ENCODE results near the gene CD37. TPM values are rescaled to one million over a fixed set of nuclear protein-coding genes. Genes with fewer than 3 reads are reported as not detected.

CD37 gene
- total and polyA plus RNA-seq, 5 donors from 2014 or later: 149 to 351 (median 168) TPM

DNA sequence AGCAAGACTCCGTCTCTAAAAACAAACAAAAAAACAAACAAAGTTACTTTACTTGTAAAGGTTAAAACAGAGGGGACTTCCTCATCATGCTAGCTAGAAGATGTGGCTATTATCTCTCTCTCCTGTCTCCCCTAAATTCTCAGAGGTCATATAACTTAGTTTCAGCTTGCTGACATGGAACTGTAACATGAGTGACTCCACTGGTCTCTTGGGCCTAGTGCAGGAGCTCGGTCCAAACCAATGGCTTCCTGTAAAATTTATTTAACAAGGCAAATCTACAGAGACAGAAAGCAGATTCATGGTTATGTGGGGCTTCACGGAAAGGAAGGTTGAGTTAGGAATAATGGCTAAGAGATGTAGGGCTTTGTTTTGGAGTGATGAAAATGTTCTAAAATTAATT, 43.3 kb downstream of the CD37 start:
- no peaks in the 10 kb centered on the region for H3K4me1 Mint-ChIP-seq
- Histone ChIP-seq H3K4me1 (ENCODE audit: control insufficient read depth, insufficient read depth, low read length, poor library complexity, severe bottlenecking) (no peaks in the 10 kb centered on the region), H3K9me3 (ENCODE audit: control insufficient read depth in 2 of 2, low read length in 2 of 2) (peaks cover 8 to 9% of the 10 kb centered on the region in 2 experiments), H3K27me3 (ENCODE audit: control insufficient read depth, insufficient read depth, low read length) (peaks cover 3% of the 10 kb centered on the region), H3K4me3 (ENCODE audit: low read depth, low read length) (no peak overlapping the region), H3K36me3 (ENCODE audit: control insufficient read depth, insufficient read depth, low read length) (no peaks in the 10 kb centered on the region), H3K27ac (ENCODE audit: insufficient read depth, low read length, poor library complexity, severe bottlenecking) (no peak overlapping the region)
- DNase-seq (no peak), ATAC-seq (ENCODE audit: low read depth in 2 of 2) (no peak)
- H3K36me3 Mint-ChIP-seq: peaks cover 4% of the 10 kb centered on the region
- H3K27ac Mint-ChIP-seq: no peak overlapping the region
- peaks cover 0 to 8% (median 4%) of the 10 kb centered on the region in 7 donors for H3K9me3 Mint-ChIP-seq
- H3K27me3 Mint-ChIP-seq: peaks cover 25% of the 10 kb centered on the region
- no peak overlapping the region for H3K4me3 Mint-ChIP-seq

DNA sequence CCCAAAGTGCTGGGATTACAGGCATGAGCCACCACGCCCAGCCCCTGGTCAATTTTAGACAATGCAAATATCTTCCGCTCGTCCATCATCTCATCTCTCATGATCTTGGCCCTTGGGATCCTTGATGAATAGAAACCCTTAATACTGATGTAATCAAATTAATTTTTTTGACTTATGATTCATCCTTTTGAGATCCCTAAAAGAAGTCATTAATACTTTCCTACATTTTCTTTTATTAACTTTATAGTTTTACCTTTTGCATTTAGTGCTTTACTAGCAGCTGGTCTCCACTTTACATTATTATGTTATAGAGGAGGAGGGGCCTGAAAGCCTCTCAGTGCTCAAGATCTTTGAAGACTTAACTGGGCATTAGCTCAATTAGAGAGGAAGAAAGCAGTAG, 45.2 kb downstream of the CD37 start:
- H3K4me1 ChIP-seq (ENCODE audit: control insufficient read depth, insufficient read depth, low read length, poor library complexity, severe bottlenecking): no peaks in the 10 kb centered on the region
- Mint-ChIP-seq H3K4me3 (no peak overlapping the region), H3K4me1 (peaks cover 0 to 4% (median 0%) of the 10 kb centered on the region in 4 donors), H3K27ac (no peak overlapping the region), H3K36me3 (peaks cover 4% of the 10 kb centered on the region), H3K9me3 (peaks cover 0 to 8% (median 4%) of the 10 kb centered on the region in 7 donors), H3K27me3 (peaks cover 23% of the 10 kb centered on the region)
- DNase-seq (no peak), ATAC-seq (ENCODE audit: low read depth in 2 of 2) (no peak)
- peaks cover 8 to 9% of the 10 kb centered on the region in 2 experiments for H3K9me3 ChIP-seq (ENCODE audit: control insufficient read depth in 2 of 2, low read length in 2 of 2)
- H3K36me3 ChIP-seq (ENCODE audit: control insufficient read depth, insufficient read depth, low read length): no peaks in the 10 kb centered on the region
- H3K4me3 ChIP-seq (ENCODE audit: low read depth, low read length): no peak overlapping the region
- H3K27me3 ChIP-seq (ENCODE audit: control insufficient read depth, insufficient read depth, low read length): peaks cover 5% of the 10 kb centered on the region
- no peak overlapping the region for H3K27ac ChIP-seq (ENCODE audit: insufficient read depth, low read length, poor library complexity, severe bottlenecking)

- peaks cover 5% of the 10 kb centered on the region for H3K27me3 ChIP-seq (ENCODE audit: control insufficient read depth, insufficient read depth, low read length)
- peaks cover 8 to 9% of the 10 kb centered on the region in 2 experiments for H3K9me3 ChIP-seq (ENCODE audit: control insufficient read depth in 2 of 2, low read length in 2 of 2)
- Mint-ChIP-seq H3K4me1 (peaks cover 0 to 4% (median 2%) of the 10 kb centered on the region in 4 donors), H3K9me3 (peaks cover 0 to 8% (median 4%) of the 10 kb centered on the region in 7 donors), H3K36me3 (peaks cover 4% of the 10 kb centered on the region), H3K4me3 (no peak overlapping the region), H3K27me3 (peaks cover 10% of the 10 kb centered on the region), H3K27ac (no peak overlapping the region)
- DNase-seq (no peak), ATAC-seq (ENCODE audit: low read depth in 2 of 2) (no peak)
- H3K36me3 ChIP-seq (ENCODE audit: control insufficient read depth, insufficient read depth, low read length): no peaks in the 10 kb centered on the region
- no peak overlapping the region for H3K4me3 ChIP-seq (ENCODE audit: low read depth, low read length)
- H3K27ac ChIP-seq (ENCODE audit: insufficient read depth, low read length, poor library complexity, severe bottlenecking): no peak overlapping the region
- no peaks in the 10 kb centered on the region for H3K4me1 ChIP-seq (ENCODE audit: control insufficient read depth, insufficient read depth, low read length, poor library complexity, severe bottlenecking)
Observed at GRCh38 chr19:49382639-49383038, 47.4 kb downstream of the CD37 start.

DNA sequence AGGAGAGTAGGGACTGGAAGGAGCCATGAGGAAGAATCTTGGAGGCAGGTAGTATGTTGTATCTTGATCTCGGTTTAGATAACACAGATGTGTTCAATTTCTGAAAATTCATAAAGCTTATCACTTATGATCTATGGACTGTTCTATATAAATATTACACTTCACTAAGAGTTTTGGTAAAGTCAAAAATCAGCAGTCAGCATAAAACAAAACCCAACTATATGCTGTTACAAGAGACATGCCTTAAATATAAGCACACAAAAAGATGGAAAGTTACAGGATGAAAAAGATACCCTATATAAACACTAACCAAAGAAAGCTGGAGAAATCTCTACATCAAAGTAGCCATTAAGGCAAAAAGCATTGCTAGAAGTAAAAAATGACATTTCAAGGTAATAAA, 48.4 kb downstream of the CD37 start:
- Mint-ChIP-seq H3K9me3 (peaks cover 0 to 8% (median 4%) of the 10 kb centered on the region in 7 donors), H3K4me1 (peaks cover 0 to 8% (median 3%) of the 10 kb centered on the region in 4 donors), H3K27me3 (peaks cover 10% of the 10 kb centered on the region), H3K36me3 (peaks cover 4% of the 10 kb centered on the region), H3K4me3 (no peak overlapping the region), H3K27ac (no peak overlapping the region)
- Histone ChIP-seq H3K4me3 (ENCODE audit: low read depth, low read length) (no peak overlapping the region), H3K4me1 (ENCODE audit: control insufficient read depth, insufficient read depth, low read length, poor library complexity, severe bottlenecking) (peaks cover 4% of the 10 kb centered on the region), H3K9me3 (ENCODE audit: control insufficient read depth in 2 of 2, low read length in 2 of 2) (peaks cover 8 to 9% of the 10 kb centered on the region in 2 experiments), H3K36me3 (ENCODE audit: control insufficient read depth, insufficient read depth, low read length) (no peaks in the 10 kb centered on the region), H3K27me3 (ENCODE audit: control insufficient read depth, insufficient read depth, low read length) (peaks cover 5% of the 10 kb centered on the region), H3K27ac (ENCODE audit: insufficient read depth, low read length, poor library complexity, severe bottlenecking) (no peak overlapping the region)
- no peak for DNase-seq
- ATAC-seq (ENCODE audit: low read depth in 2 of 2): no peak

DNA sequence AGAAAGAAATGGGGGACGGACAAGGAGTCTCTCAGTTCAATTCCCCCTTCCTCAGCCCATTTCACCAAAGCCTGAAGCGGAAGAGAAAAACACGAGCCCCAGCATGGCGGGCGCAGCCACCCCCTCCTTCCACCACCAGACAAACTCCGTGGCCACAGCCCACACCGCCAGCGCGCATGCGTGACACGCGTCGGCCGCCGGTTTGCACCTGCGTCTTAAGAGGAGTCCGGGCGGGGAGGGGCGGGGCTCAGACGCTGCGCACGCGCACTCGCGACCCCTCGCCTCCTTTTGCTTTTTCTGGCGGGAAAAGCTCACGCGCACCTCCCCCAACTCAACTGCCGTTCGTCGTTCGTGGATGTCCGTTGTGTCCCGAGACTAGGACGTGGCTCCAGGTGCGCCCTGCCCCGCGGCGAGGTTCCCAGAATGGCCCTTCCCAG, 52.7 kb downstream of the CD37 start, which contains the start of gene KASH5:
Gene KASH5 (plus strand): TSS at position 314 of the 437 bp plus-strand sequence. CDS start 2,635 bp downstream, outside the sequence.
- peak; percentile 47 to 81 (median 75) for DNase-seq
- Mint-ChIP-seq H3K4me3 (peak within 1 kb of the TSS in 3 of 4 donors; percentile 15 to 70 (median 65)), H3K36me3 (no peaks in the 10 kb centered on the region), H3K4me1 (peaks cover 5 to 18% (median 9%) of the 10 kb centered on the region in 4 donors), H3K27ac (peak within 1 kb of the TSS; percentile 41 to 93 (median 62)), H3K27me3 (no peaks in the 10 kb centered on the region), H3K9me3 (no peaks in the 10 kb centered on the region)
- H3K4me3 ChIP-seq (ENCODE audit: low read depth, low read length): no peak within 1 kb of the TSS
- no peak within 1 kb of the TSS for H3K27ac ChIP-seq (ENCODE audit: insufficient read depth, low read length, poor library complexity, severe bottlenecking)
- H3K9me3 ChIP-seq (ENCODE audit: control insufficient read depth in 2 of 2, low read length in 2 of 2): no peaks in the 10 kb centered on the region
- peak; percentile 50 to 73 for ATAC-seq (ENCODE audit: low read depth in 2 of 2)
- H3K36me3 ChIP-seq (ENCODE audit: control insufficient read depth, insufficient read depth, low read length): no peaks in the 10 kb centered on the region
- H3K4me1 ChIP-seq (ENCODE audit: control insufficient read depth, insufficient read depth, low read length, poor library complexity, severe bottlenecking): peaks cover 11% of the 10 kb centered on the region
- peaks cover 3% of the 10 kb centered on the region for H3K27me3 ChIP-seq (ENCODE audit: control insufficient read depth, insufficient read depth, low read length)

- Mint-ChIP-seq H3K9me3 (no peaks in the 10 kb centered on the region), H3K36me3 (no peaks in the 10 kb centered on the region), H3K4me1 (peaks cover 5 to 18% (median 7%) of the 10 kb centered on the region in 4 donors), H3K27ac (no peak overlapping the region), H3K4me3 (no peak overlapping the region), H3K27me3 (no peaks in the 10 kb centered on the region)
- ATAC-seq (ENCODE audit: low read depth in 2 of 2) (no peak), DNase-seq (no peak)
- Histone ChIP-seq H3K4me1 (ENCODE audit: control insufficient read depth, insufficient read depth, low read length, poor library complexity, severe bottlenecking) (peaks cover 11% of the 10 kb centered on the region), H3K36me3 (ENCODE audit: control insufficient read depth, insufficient read depth, low read length) (no peaks in the 10 kb centered on the region), H3K9me3 (ENCODE audit: control insufficient read depth in 2 of 2, low read length in 2 of 2) (no peaks in the 10 kb centered on the region), H3K27me3 (ENCODE audit: control insufficient read depth, insufficient read depth, low read length) (no peaks in the 10 kb centered on the region), H3K4me3 (ENCODE audit: low read depth, low read length) (no peak overlapping the region), H3K27ac (ENCODE audit: insufficient read depth, low read length, poor library complexity, severe bottlenecking) (no peak overlapping the region)
Observed at GRCh38 chr19:49389406-49389805, 54.2 kb downstream of the CD37 start.

Other genes starting within 250 kb of the CD37 start
- 381 TPM for gene SNRNP70, start 250.0 kb upstream of the CD37 start, total RNA-seq
- 10 to 100 TPM; 45.5 to 55.4 (median 52.2) TPM for gene SNRNP70, start 250.0 kb upstream of the CD37 start, polyA plus RNA-seq
- 5.5 TPM for gene LIN7B, start 221.0 kb upstream of the CD37 start, total RNA-seq
- 1 to 10 TPM; 2.6 to 4.4 (median 4.2) TPM for gene LIN7B, start 221.0 kb upstream of the CD37 start, polyA plus RNA-seq
- gene C19orf73, start 216.3 kb upstream of the CD37 start, total RNA-seq: 1.7 TPM
- gene C19orf73, start 216.3 kb upstream of the CD37 start, polyA plus RNA-seq: 1 to 10 TPM; 1.1 to 3.7 (median 2.0) TPM
- gene PPFIA3, start 215.9 kb upstream of the CD37 start, total RNA-seq: 2.6 TPM
- gene PPFIA3, start 215.9 kb upstream of the CD37 start, polyA plus RNA-seq: under 1 TPM in 3 of 4 donors, not detected in 1; 0.11 to 0.17 (median 0.17) TPM
- gene HRC, start 180.0 kb upstream of the CD37 start, total RNA-seq: not detected
- not detected for gene HRC, start 180.0 kb upstream of the CD37 start, polyA plus RNA-seq
- not detected for gene TRPM4, start 177.6 kb upstream of the CD37 start, total RNA-seq
- not detected for gene TRPM4, start 177.6 kb upstream of the CD37 start, polyA plus RNA-seq
- 8.6 TPM for gene SLC6A16, start 10.2 kb upstream of the CD37 start, total RNA-seq
- 1 to 10 TPM in 3 of 4 donors, under 1 TPM in 1; 0.81 to 2.0 (median 1.4) TPM for gene SLC6A16, start 10.2 kb upstream of the CD37 start, polyA plus RNA-seq
- gene TEAD2, start 27.0 kb downstream of the CD37 start, total RNA-seq: not detected
- gene TEAD2, start 27.0 kb downstream of the CD37 start, polyA plus RNA-seq: not detected
- not detected for gene DKKL1, start 28.5 kb downstream of the CD37 start, total RNA-seq
- not detected for gene DKKL1, start 28.5 kb downstream of the CD37 start, polyA plus RNA-seq
- not detected for gene KASH5, start 52.8 kb downstream of the CD37 start, total RNA-seq
- gene KASH5, start 52.8 kb downstream of the CD37 start, polyA plus RNA-seq: not detected
- not detected for gene PTH2, start 88.0 kb downstream of the CD37 start, total RNA-seq
- gene PTH2, start 88.0 kb downstream of the CD37 start, polyA plus RNA-seq: not detected
- not detected for gene GFY, start 90.0 kb downstream of the CD37 start, total RNA-seq
- gene GFY, start 90.0 kb downstream of the CD37 start, polyA plus RNA-seq: not detected
- not detected for gene SLC17A7, start 106.1 kb downstream of the CD37 start, total RNA-seq
- not detected for gene SLC17A7, start 106.1 kb downstream of the CD37 start, polyA plus RNA-seq
- gene PIH1D1, start 116.4 kb downstream of the CD37 start, total RNA-seq: 150 TPM
- gene PIH1D1, start 116.4 kb downstream of the CD37 start, polyA plus RNA-seq: 100 to 1,000 TPM; 109 to 144 (median 118) TPM
- gene ALDH16A1, start 117.8 kb downstream of the CD37 start, total RNA-seq: 41.0 TPM
- gene ALDH16A1, start 117.8 kb downstream of the CD37 start, polyA plus RNA-seq: 10 to 100 TPM; 32.7 to 47.1 (median 42.3) TPM
- 250 TPM for gene FLT3LG, start 138.8 kb downstream of the CD37 start, total RNA-seq
- gene FLT3LG, start 138.8 kb downstream of the CD37 start, polyA plus RNA-seq: 100 to 1,000 TPM; 103 to 154 (median 112) TPM
- gene RPL13A, start 152.2 kb downstream of the CD37 start, total RNA-seq: 3,622 TPM
- 1,000 to 10,000 TPM; 1,768 to 2,996 (median 2,546) TPM for gene RPL13A, start 152.2 kb downstream of the CD37 start, polyA plus RNA-seq
- 2,000 TPM for gene RPS11, start 161.0 kb downstream of the CD37 start, total RNA-seq
- 1,000 to 10,000 TPM; 1,810 to 2,513 (median 2,330) TPM for gene RPS11, start 161.0 kb downstream of the CD37 start, polyA plus RNA-seq
- 23.3 TPM for gene FCGRT, start 177.3 kb downstream of the CD37 start, total RNA-seq
- gene FCGRT, start 177.3 kb downstream of the CD37 start, polyA plus RNA-seq: 10 to 100 TPM; 43.0 to 63.0 (median 49.8) TPM
- 3.6 TPM for gene RCN3, start 192.6 kb downstream of the CD37 start, total RNA-seq
- 1 to 10 TPM; 1.5 to 5.5 (median 2.5) TPM for gene RCN3, start 192.6 kb downstream of the CD37 start, polyA plus RNA-seq
- gene NOSIP, start 245.2 kb downstream of the CD37 start, total RNA-seq: 124 TPM
- 100 to 1,000 TPM; 262 to 385 (median 285) TPM for gene NOSIP, start 245.2 kb downstream of the CD37 start, polyA plus RNA-seq
- 0.84 TPM for gene PRRG2, start 245.9 kb downstream of the CD37 start, total RNA-seq
- gene PRRG2, start 245.9 kb downstream of the CD37 start, polyA plus RNA-seq: not detected